Neural cell (in vitro differentiated cells): ENCODE data around the gene CRIP3. TPM values are rescaled to one million over a fixed set of nuclear protein-coding genes. Genes with fewer than 3 reads are reported as not detected.

Experiments used
- H2AFZ ChIP-seq: fragments of 200-600, 300-800 bp; sonication (generic), shearing (Covaris generic); 2 replicates; pipeline ENCODE4 v1.6.0; 2014; ENCODE audit warnings: low read depth, mild to moderate bottlenecking, antibody characterized with exemption, low read length, moderate library complexity
- H3F3A ChIP-seq: fragments of 200-600 bp; shearing (Covaris generic); 2 replicates; pipeline ENCODE4 v1.6.1; 2016; ENCODE audit warnings: mild to moderate bottlenecking, moderate library complexity, mixed read lengths, antibody characterized with exemption, low read length; ENCODE audit not compliant: insufficient read depth, poor library complexity, severe bottlenecking
- H3K27ac ChIP-seq: fragments of 200-600, 300-800 bp; sonication (generic), shearing (Covaris generic); 2 replicates; pipeline ENCODE4 v1.5.1; 2014; ENCODE audit warnings: mild to moderate bottlenecking, low read length, moderate library complexity
- H3K27me3 ChIP-seq: fragments of 300-800, 200-600 bp; sonication (generic), shearing (Covaris generic); 2 replicates; pipeline ENCODE4 v1.6.0; 2014; ENCODE audit warnings: mild to moderate bottlenecking, low read depth, low read length, moderate library complexity; ENCODE audit not compliant: insufficient read depth
- H3K36me3 ChIP-seq: fragments of 300-800, 200-600 bp; sonication (generic), shearing (Covaris generic); 2 replicates; pipeline ENCODE4 v1.5.1; 2014; ENCODE audit warnings: mild to moderate bottlenecking, antibody characterized with exemption, low read length, moderate library complexity; ENCODE audit not compliant: insufficient read depth
- H3K4me2 ChIP-seq: fragments of 300-800, 200-600 bp; sonication (generic), shearing (Covaris generic); 2 replicates; pipeline ENCODE4 v1.6.0; 2014; ENCODE audit warnings: mild to moderate bottlenecking, low read length
- H3K4me3 ChIP-seq: fragments of 300-800, 200-600 bp; sonication (generic), shearing (Covaris generic); 2 replicates; pipeline ENCODE4 v1.5.1; 2014; ENCODE audit warnings: mild to moderate bottlenecking, low read length, moderate library complexity
- H3K79me2 ChIP-seq: fragments of 200-600 bp; shearing (Covaris generic); replicated peaks from 2 replicates; pipeline ENCODE4 v1.6.0; 2014; ENCODE audit warnings: mild to moderate bottlenecking, low read length, moderate library complexity; ENCODE audit not compliant: insufficient read depth
- H3K9ac ChIP-seq: fragments of 300-800, 200-600 bp; sonication (generic), shearing (Covaris generic); 2 replicates; pipeline ENCODE4 v1.6.1; 2016; ENCODE audit warnings: mild to moderate bottlenecking, low read length, mixed read lengths
- H3K9me2 ChIP-seq: fragments of 200-600 bp; shearing (Covaris generic); 2 replicates; pipeline ENCODE4 v1.6.1; 2016; ENCODE audit warnings: mild to moderate bottlenecking, low read length, mixed read lengths; ENCODE audit not compliant: insufficient read depth
- H3K9me3 ChIP-seq: fragments of 200-600, 300-800 bp; sonication (generic), shearing (Covaris generic); 2 replicates; pipeline ENCODE4 v1.6.1; 2016; ENCODE audit warnings: mild to moderate bottlenecking, mixed run types, low read length, moderate library complexity, mixed read lengths
- H4K20me1 ChIP-seq: fragments of 200-600 bp; shearing (Covaris generic); 2 replicates; pipeline ENCODE4 v1.6.1; 2016; ENCODE audit warnings: mild to moderate bottlenecking, mixed run types; ENCODE audit not compliant: insufficient read depth
- EP300 ChIP-seq: fragments of 450-650 bp; conservative IDR thresholded peaks from 2 replicates; pipeline ENCODE4 v1.6.1; 2014; ENCODE audit warnings: antibody characterized with exemption, mild to moderate bottlenecking, moderate library complexity; ENCODE audit not compliant: poor library complexity, severe bottlenecking
- EZH2 ChIP-seq: fragments of 200-600, 300-800 bp; shearing (Covaris generic), sonication (generic); IDR thresholded peaks from 2 replicates; pipeline ENCODE4 v1.6.1; 2014; ENCODE audit warnings: antibody characterized with exemption, low read length, borderline replicate concordance, mild to moderate bottlenecking; ENCODE audit not compliant: insufficient read depth, poor library complexity, severe bottlenecking
- MXI1 ChIP-seq: fragments of 450-650 bp; conservative IDR thresholded peaks from 2 replicates; pipeline ENCODE4 v1.6.1; 2014; ENCODE audit warnings: antibody characterized with exemption, mild to moderate bottlenecking; ENCODE audit not compliant: poor library complexity, severe bottlenecking
- POLR2AphosphoS5 ChIP-seq: IDR thresholded peaks from 2 replicates; pipeline ENCODE4 v1.6.1; 2012
- RAD21 ChIP-seq: fragments of 450-650 bp; conservative IDR thresholded peaks from 2 replicates; pipeline ENCODE4 v1.6.1; 2014; ENCODE audit warnings: antibody characterized with exemption, mild to moderate bottlenecking, moderate library complexity
- SMC3 ChIP-seq: fragments of 450-650 bp; conservative IDR thresholded peaks from 2 replicates; pipeline ENCODE4 v1.6.1; 2014; ENCODE audit warnings: antibody characterized with exemption, mild to moderate bottlenecking, moderate library complexity; ENCODE audit not compliant: poor library complexity
- TAF1 ChIP-seq: IDR thresholded peaks from 2 replicates; pipeline ENCODE4 v1.6.1; 2012; ENCODE audit warnings: low read depth
- polyA plus RNA-seq: library from polyadenylated mRNA; depleted of rRNA; stranded (reverse); fragments of >200 nt; gene quantifications from 2 replicates; pipeline ENCODE4 v1.2.3, GENCODE V29; 2014
- TF ChIP-seq, protein P1 (sequence below): fragments of 450-650 bp; IDR thresholded peaks from 2 replicates; pipeline ENCODE4 v1.5.1; 2014; ENCODE audit warnings: antibody characterized with exemption, mild to moderate bottlenecking, moderate library complexity; ENCODE audit not compliant: poor library complexity, severe bottlenecking
- TF ChIP-seq, protein P2 (sequence below): IDR thresholded peaks from 2 replicates; pipeline ENCODE4 v1.6.1; 2012; ENCODE audit warnings: borderline replicate concordance

The CRIP3 gene
- polyA plus RNA-seq, 1 donor from 2014 or later: 3.7 TPM

DNA sequence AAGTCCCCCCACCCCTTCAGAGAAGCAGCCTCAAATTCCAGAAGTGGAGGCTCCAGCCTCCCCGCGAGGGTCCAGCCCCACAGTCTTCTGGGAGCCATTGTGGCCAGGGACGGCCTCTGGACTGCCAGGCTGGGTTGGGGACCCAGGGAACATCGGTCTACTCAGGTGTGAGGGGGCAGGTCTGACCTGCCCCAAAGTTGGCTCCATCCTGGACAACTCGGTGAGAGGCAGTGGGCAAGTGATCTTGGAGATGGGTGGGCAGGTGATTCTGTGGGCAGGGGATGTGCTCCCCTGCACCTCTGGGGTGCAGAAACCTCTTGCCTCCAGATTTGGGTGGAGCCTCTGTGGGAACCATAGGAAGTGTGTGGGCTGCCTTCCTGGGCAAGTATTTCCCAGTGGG lies 22.8 kb downstream of the CRIP3 start:
- Histone ChIP-seq H3K27me3 (no peaks in the 10 kb centered on the region), H3K4me3 (no peak overlapping the region), H3K36me3 (no peaks in the 10 kb centered on the region), H4K20me1 (no peaks in the 10 kb centered on the region), H3K9me3 (no peaks in the 10 kb centered on the region), H3K27ac (no peak overlapping the region), H3K4me2 (no peak overlapping the region), H3F3A (no peaks in the 10 kb centered on the region), H3K9ac (no peak overlapping the region), H3K9me2 (no peaks in the 10 kb centered on the region), H3K79me2 (no peaks in the 10 kb centered on the region), H2AFZ (no peak overlapping the region)
- TF ChIP-seq POLR2AphosphoS5: no peak
- TF ChIP-seq MXI1: no peak
- TF ChIP-seq, protein P1, sequence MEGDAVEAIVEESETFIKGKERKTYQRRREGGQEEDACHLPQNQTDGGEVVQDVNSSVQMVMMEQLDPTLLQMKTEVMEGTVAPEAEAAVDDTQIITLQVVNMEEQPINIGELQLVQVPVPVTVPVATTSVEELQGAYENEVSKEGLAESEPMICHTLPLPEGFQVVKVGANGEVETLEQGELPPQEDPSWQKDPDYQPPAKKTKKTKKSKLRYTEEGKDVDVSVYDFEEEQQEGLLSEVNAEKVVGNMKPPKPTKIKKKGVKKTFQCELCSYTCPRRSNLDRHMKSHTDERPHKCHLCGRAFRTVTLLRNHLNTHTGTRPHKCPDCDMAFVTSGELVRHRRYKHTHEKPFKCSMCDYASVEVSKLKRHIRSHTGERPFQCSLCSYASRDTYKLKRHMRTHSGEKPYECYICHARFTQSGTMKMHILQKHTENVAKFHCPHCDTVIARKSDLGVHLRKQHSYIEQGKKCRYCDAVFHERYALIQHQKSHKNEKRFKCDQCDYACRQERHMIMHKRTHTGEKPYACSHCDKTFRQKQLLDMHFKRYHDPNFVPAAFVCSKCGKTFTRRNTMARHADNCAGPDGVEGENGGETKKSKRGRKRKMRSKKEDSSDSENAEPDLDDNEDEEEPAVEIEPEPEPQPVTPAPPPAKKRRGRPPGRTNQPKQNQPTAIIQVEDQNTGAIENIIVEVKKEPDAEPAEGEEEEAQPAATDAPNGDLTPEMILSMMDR: no peak
- TF ChIP-seq EP300: no peak
- TF ChIP-seq, protein P2, sequence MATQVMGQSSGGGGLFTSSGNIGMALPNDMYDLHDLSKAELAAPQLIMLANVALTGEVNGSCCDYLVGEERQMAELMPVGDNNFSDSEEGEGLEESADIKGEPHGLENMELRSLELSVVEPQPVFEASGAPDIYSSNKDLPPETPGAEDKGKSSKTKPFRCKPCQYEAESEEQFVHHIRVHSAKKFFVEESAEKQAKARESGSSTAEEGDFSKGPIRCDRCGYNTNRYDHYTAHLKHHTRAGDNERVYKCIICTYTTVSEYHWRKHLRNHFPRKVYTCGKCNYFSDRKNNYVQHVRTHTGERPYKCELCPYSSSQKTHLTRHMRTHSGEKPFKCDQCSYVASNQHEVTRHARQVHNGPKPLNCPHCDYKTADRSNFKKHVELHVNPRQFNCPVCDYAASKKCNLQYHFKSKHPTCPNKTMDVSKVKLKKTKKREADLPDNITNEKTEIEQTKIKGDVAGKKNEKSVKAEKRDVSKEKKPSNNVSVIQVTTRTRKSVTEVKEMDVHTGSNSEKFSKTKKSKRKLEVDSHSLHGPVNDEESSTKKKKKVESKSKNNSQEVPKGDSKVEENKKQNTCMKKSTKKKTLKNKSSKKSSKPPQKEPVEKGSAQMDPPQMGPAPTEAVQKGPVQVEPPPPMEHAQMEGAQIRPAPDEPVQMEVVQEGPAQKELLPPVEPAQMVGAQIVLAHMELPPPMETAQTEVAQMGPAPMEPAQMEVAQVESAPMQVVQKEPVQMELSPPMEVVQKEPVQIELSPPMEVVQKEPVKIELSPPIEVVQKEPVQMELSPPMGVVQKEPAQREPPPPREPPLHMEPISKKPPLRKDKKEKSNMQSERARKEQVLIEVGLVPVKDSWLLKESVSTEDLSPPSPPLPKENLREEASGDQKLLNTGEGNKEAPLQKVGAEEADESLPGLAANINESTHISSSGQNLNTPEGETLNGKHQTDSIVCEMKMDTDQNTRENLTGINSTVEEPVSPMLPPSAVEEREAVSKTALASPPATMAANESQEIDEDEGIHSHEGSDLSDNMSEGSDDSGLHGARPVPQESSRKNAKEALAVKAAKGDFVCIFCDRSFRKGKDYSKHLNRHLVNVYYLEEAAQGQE: no peak
- TF ChIP-seq RAD21: no peak
- no peak for TF ChIP-seq SMC3
- no peak for TF ChIP-seq EZH2
- no peak for TF ChIP-seq TAF1

DNA sequence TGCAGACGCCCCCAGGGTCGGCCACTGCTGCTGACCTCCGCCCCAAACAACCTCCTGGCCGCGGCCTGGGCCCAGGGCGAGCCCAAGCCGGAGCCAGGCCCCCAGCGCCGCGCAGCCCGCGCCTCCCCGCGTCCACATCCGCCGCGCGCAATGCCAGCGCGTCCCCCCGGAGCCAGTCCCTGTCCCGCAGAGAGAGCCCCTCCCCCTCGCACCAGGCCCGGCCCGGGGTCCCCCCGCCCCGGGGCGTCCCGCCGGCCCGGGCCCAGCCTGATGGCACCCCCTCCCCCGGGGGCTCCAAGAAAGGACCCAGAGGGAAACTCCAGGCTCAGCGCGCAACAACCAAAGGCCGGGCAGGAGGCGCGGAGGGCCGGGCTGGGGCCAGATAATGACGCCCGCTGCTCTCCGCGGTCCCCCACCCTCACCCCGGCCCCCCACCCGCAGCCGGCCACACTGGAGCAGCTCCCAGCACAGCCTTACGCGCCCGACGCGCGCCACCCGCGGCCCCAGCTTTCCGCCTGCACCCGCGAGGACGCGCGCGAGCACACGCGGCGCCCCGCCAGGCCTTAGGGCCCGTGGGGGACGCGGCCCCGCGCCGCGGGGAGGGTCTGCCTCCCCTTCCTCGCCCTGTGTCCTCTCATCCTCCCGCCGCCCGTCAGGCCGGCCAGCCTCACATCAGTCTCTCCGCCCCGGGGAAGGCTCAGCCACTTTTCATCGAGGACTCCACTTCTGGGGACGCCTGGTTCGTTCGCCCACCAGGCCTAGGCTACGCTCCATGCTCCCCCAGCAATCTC lies 23.4 kb downstream of the CRIP3 start:
- Histone ChIP-seq H3K9me2 (no peaks in the 10 kb centered on the region), H3K79me2 (no peaks in the 10 kb centered on the region), H3K27ac (no peak overlapping the region), H3K27me3 (no peaks in the 10 kb centered on the region), H3K4me2 (no peak overlapping the region), H3K9me3 (no peaks in the 10 kb centered on the region), H3K9ac (no peak overlapping the region), H2AFZ (no peak overlapping the region), H3K4me3 (no peak overlapping the region), H4K20me1 (no peaks in the 10 kb centered on the region), H3K36me3 (no peaks in the 10 kb centered on the region), H3F3A (no peaks in the 10 kb centered on the region)
- TF ChIP-seq EZH2 (no peak), TAF1 (no peak), POLR2AphosphoS5 (no peak), RAD21 (no peak), SMC3 (no peak), EP300 (no peak), MXI1 (no peak)
- TF ChIP-seq, protein P2: no peak
- TF ChIP-seq, protein P1: no peak
